GM19452 (cell line): ENCODE measurements around the gene HS6ST1.

Experiments
- ATAC-seq: cut with Tn5 transposase; IDR thresholded peaks from one replicate; pipeline ENCODE4 v1.9.1; 2021; ENCODE audit not compliant: unreplicated experiment

HS6ST1 gene

GRCh38 chr2:128284037-128284441 lies 34.6 kb downstream of the HS6ST1 start:
- ATAC-seq: no peak

- ATAC-seq: no peak
Measured at GRCh38 chr2:128282976-128283810, 35.5 kb downstream of the HS6ST1 start.

- no peak for ATAC-seq
Measured at GRCh38 chr2:128282246-128282975, 36.3 kb downstream of the HS6ST1 start.

GRCh38 chr2:128281852-128282245 lies 36.8 kb downstream of the HS6ST1 start:
- ATAC-seq: no peak

GRCh38 chr2:128280901-128281321 lies 37.8 kb downstream of the HS6ST1 start:
- no peak for ATAC-seq

- ATAC-seq: no peak
Measured at GRCh38 chr2:128280158-128280871, 38.4 kb downstream of the HS6ST1 start.

- no peak for ATAC-seq
Measured at GRCh38 chr2:128279786-128280157, 38.9 kb downstream of the HS6ST1 start.

- ATAC-seq: no peak
Measured at GRCh38 chr2:128279009-128279408, 39.7 kb downstream of the HS6ST1 start.

GRCh38 chr2:128277961-128278681 lies 40.5 kb downstream of the HS6ST1 start:
- no peak for ATAC-seq

- no peak for ATAC-seq
Measured at GRCh38 chr2:128276878-128277675, 41.6 kb downstream of the HS6ST1 start.

- no peak for ATAC-seq
Measured at GRCh38 chr2:128275498-128276045, 43.1 kb downstream of the HS6ST1 start.

GRCh38 chr2:128274218-128274617 lies 44.5 kb downstream of the HS6ST1 start:
- no peak for ATAC-seq

GRCh38 chr2:128273469-128274081 lies 45.1 kb downstream of the HS6ST1 start:
- no peak for ATAC-seq

GRCh38 chr2:128272601-128273468 lies 45.8 kb downstream of the HS6ST1 start:
- no peak for ATAC-seq

GRCh38 chr2:128271911-128272600 lies 46.6 kb downstream of the HS6ST1 start:
- no peak for ATAC-seq

GRCh38 chr2:128271597-128271910 lies 47.1 kb downstream of the HS6ST1 start:
- ATAC-seq: no peak

- ATAC-seq: no peak
Measured at GRCh38 chr2:128270672-128271596, 47.7 kb downstream of the HS6ST1 start.
